Measurements from ENCODE around the gene RRM2. TPM values are rescaled to one million over a fixed set of nuclear protein-coding genes. Genes with fewer than 3 reads are reported as not detected.

The RRM2 gene
- polyA plus RNA-seq, 1 donor (not counting 4 experiments of a cell fraction or from before 2014, with no cell fraction given), result 25.7 TPM

DNA sequence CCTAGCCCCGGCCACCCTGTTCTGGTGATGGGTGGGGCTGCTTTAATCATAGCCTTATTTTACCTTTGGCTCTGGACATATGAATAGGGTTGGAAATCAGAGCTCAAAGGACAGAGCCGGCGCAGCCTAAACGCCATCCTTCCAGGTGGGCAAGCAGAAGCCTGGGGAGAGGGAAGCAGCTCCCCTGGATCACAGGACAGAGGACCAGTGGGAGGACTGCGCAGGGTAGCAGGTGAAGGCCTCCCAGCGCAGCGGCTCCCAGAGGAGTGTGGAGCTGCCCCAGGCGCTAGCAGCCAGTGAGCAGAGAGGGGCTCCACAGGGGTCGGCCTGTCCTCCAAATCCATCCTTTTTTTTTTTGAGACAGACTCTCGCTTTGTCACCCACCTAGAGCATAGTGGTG, 25.9 kb upstream of the RRM2 start:
- H3K79me2 ChIP-seq (ENCODE audit: control insufficient read depth, insufficient read depth, low read length), result no peaks in the 10 kb centered on the region
- no peak overlapping the region for H3K4me2 ChIP-seq (ENCODE audit: control insufficient read depth, extremely low read depth, insufficient read depth, low read depth, low read length)
- no peaks in the 10 kb centered on the region for H4K20me1 ChIP-seq (ENCODE audit: control insufficient read depth, extremely low read depth, insufficient read depth, low read length)
- no peak overlapping the region for H3K4me3 ChIP-seq (ENCODE audit: control insufficient read depth in 2 of 3, extremely low read depth in 1 of 3, insufficient read depth in 2 of 3, low read depth in 1 of 3, low read length in 3 of 3)
- dilution Hi-C loops (cut with MboI; ENCODE audit: extremely low pct_ligation_motif_present, low sequenced_read_pairs), result no loop called here
- FAIRE-seq (no peak), DNase-seq (ENCODE audit: low read depth, low spot score) (no peak)
- peaks cover 2% of the 10 kb centered on the region for H3K27me3 ChIP-seq (ENCODE audit: control insufficient read depth, extremely low read depth, insufficient read depth, low read length)
- H3K27ac ChIP-seq (ENCODE audit: control insufficient read depth, insufficient read depth, low read length), result no peak overlapping the region
- no peaks in the 10 kb centered on the region for H3K36me3 ChIP-seq (ENCODE audit: control insufficient read depth in 2 of 2, extremely low read depth in 1 of 2, insufficient read depth in 2 of 2, low read length in 2 of 2)
- no peaks in the 10 kb centered on the region for H3K9me1 ChIP-seq (ENCODE audit: control insufficient read depth, extremely low read depth, insufficient read depth, low read length)
- no peak overlapping the region for H3K9ac ChIP-seq (ENCODE audit: control insufficient read depth, extremely low read depth, insufficient read depth, low read length)
- TF ChIP-seq, protein P1, sequence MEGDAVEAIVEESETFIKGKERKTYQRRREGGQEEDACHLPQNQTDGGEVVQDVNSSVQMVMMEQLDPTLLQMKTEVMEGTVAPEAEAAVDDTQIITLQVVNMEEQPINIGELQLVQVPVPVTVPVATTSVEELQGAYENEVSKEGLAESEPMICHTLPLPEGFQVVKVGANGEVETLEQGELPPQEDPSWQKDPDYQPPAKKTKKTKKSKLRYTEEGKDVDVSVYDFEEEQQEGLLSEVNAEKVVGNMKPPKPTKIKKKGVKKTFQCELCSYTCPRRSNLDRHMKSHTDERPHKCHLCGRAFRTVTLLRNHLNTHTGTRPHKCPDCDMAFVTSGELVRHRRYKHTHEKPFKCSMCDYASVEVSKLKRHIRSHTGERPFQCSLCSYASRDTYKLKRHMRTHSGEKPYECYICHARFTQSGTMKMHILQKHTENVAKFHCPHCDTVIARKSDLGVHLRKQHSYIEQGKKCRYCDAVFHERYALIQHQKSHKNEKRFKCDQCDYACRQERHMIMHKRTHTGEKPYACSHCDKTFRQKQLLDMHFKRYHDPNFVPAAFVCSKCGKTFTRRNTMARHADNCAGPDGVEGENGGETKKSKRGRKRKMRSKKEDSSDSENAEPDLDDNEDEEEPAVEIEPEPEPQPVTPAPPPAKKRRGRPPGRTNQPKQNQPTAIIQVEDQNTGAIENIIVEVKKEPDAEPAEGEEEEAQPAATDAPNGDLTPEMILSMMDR (optimal IDR thresholded peaks at IDR 0.05 in 1 of 3, IDR thresholded peaks at IDR 0.05 in 1 of 3, conservative IDR thresholded peaks at IDR 0.05 in 1 of 3; ENCODE audit: extremely low read depth in 1 of 3, insufficient read depth in 2 of 3, low read length in 3 of 3), result no peak
- no peak for TF ChIP-seq EZH2 (IDR thresholded peaks at IDR 0.05; ENCODE audit: low read length)
- H2AFZ ChIP-seq (ENCODE audit: control insufficient read depth, low read length), result no peak overlapping the region
- peaks cover 26% of the 10 kb centered on the region for H3K4me1 ChIP-seq (ENCODE audit: control insufficient read depth, extremely low read depth, insufficient read depth, low read length)
- H3K9me3 ChIP-seq (ENCODE audit: control insufficient read depth, low read depth, low read length), result no peaks in the 10 kb centered on the region

DNA sequence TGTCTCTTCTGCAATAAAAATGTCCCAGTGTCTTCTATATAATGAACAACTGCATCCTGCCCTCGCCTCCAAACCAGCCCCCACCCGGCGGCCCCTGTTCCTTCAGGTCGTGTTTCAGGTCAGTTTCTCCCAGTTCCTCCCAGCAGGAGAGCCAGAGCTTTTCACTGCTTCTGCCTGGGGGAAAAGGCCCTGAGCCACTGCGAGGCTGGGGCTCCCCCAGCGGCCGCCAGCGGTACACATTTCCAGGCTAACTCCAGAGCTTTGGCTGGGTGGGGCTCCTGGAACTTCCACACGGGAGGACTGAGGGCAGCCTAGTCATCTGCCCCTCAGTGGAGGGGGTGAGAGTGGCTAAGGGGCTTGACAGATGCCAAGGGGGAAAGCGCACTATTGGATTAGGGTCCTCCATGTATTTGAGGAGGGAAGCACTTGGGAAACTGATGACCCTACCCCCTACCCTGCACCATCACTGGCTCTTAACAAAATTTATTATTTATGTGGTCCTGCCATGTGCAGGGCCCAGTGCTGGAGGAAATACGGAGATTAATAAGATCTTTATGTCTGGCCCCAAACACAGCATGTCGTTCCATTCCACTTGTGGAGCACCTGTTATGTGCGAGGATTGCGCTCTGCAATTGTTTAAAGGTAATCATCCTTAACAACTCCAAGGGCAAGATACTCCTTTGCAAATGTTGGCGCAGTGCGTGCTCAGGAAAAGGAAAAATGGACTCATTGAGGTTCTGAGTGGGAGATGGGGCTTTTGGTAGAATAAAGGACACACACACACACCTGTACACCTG, 25.0 kb upstream of the RRM2 start:
- DNase-seq (ENCODE audit: low read depth, low spot score) (no peak), FAIRE-seq (no peak)
- no peak overlapping the region for H3K27ac ChIP-seq (ENCODE audit: control insufficient read depth, insufficient read depth, low read length)
- H2AFZ ChIP-seq (ENCODE audit: control insufficient read depth, low read length), result no peak overlapping the region
- TF ChIP-seq, protein P1 (optimal IDR thresholded peaks at IDR 0.05 in 1 of 3, IDR thresholded peaks at IDR 0.05 in 1 of 3, conservative IDR thresholded peaks at IDR 0.05 in 1 of 3; ENCODE audit: extremely low read depth in 1 of 3, insufficient read depth in 2 of 3, low read length in 3 of 3), result peak; percentile 68 to 94 (median 84)
- no peak for TF ChIP-seq EZH2 (IDR thresholded peaks at IDR 0.05; ENCODE audit: low read length)
- no peak overlapping the region for H3K4me2 ChIP-seq (ENCODE audit: control insufficient read depth, extremely low read depth, insufficient read depth, low read depth, low read length)
- dilution Hi-C loops (cut with MboI; ENCODE audit: extremely low pct_ligation_motif_present, low sequenced_read_pairs), result no loop called here
- H3K36me3 ChIP-seq (ENCODE audit: control insufficient read depth in 2 of 2, extremely low read depth in 1 of 2, insufficient read depth in 2 of 2, low read length in 2 of 2), result no peaks in the 10 kb centered on the region
- peaks cover 26% of the 10 kb centered on the region for H3K4me1 ChIP-seq (ENCODE audit: control insufficient read depth, extremely low read depth, insufficient read depth, low read length)
- H3K4me3 ChIP-seq (ENCODE audit: control insufficient read depth in 2 of 3, extremely low read depth in 1 of 3, insufficient read depth in 2 of 3, low read depth in 1 of 3, low read length in 3 of 3), result no peak overlapping the region
- no peaks in the 10 kb centered on the region for H3K9me1 ChIP-seq (ENCODE audit: control insufficient read depth, extremely low read depth, insufficient read depth, low read length)
- H4K20me1 ChIP-seq (ENCODE audit: control insufficient read depth, extremely low read depth, insufficient read depth, low read length), result no peaks in the 10 kb centered on the region
- H3K27me3 ChIP-seq (ENCODE audit: control insufficient read depth, extremely low read depth, insufficient read depth, low read length), result no peaks in the 10 kb centered on the region
- no peak overlapping the region for H3K9ac ChIP-seq (ENCODE audit: control insufficient read depth, extremely low read depth, insufficient read depth, low read length)
- H3K79me2 ChIP-seq (ENCODE audit: control insufficient read depth, insufficient read depth, low read length), result no peaks in the 10 kb centered on the region
- no peaks in the 10 kb centered on the region for H3K9me3 ChIP-seq (ENCODE audit: control insufficient read depth, low read depth, low read length)
